Measurements from ENCODE around the gene GNG3.
"Not testable (repeated sequence)": the region's sequence is repeated elsewhere in the genome, so short reads cannot be mapped to it uniquely, and the experiment has no call there.

GNG3 gene

GRCh38 chr11:62669420-62670161 is 37.9 kb upstream of the GNG3 start:
- no peak for TF ChIP-seq CTCF (conservative IDR thresholded peaks at IDR 0.05)
- H3K27ac ChIP-seq, result peak overlapping the region; percentile 95

GRCh38 chr11:62671236-62671607 is 36.3 kb upstream of the GNG3 start:
- TF ChIP-seq CTCF (conservative IDR thresholded peaks at IDR 0.05), result no peak
- peak overlapping the region; percentile 95 for H3K27ac ChIP-seq

GRCh38 chr11:62671608-62672389 is 35.7 kb upstream of the GNG3 start, which contains the start of the genes LBHD1 and UQCC3:
Gene LBHD1, minus strand, starts transcription at chr11:62672267. Its CDS starts 2,236 bp downstream, at chr11:62670031.
Gene UQCC3, plus strand, starts transcription at chr11:62671673. Its CDS starts 73 bp downstream, at chr11:62671746.
- peak within 1 kb of the TSS; percentile 95 for H3K27ac ChIP-seq
- TF ChIP-seq CTCF (conservative IDR thresholded peaks at IDR 0.05), result no peak

- peak overlapping the region; percentile 95 for H3K27ac ChIP-seq
- TF ChIP-seq CTCF (conservative IDR thresholded peaks at IDR 0.05), result no peak
Observed at GRCh38 chr11:62673196-62673525, 34.3 kb upstream of the GNG3 start.

- H3K27ac ChIP-seq, result not testable (repeated sequence)
Observed at GRCh38 chr11:62675415-62675814, 32.1 kb upstream of the GNG3 start.

- TF ChIP-seq CTCF (conservative IDR thresholded peaks at IDR 0.05), result no peak
- H3K27ac ChIP-seq, result no peak overlapping the region
Observed at GRCh38 chr11:62676698-62677097, 30.8 kb upstream of the GNG3 start.

- no peak overlapping the region for H3K27ac ChIP-seq
Observed at GRCh38 chr11:62677156-62677555, 30.3 kb upstream of the GNG3 start.

More at GRCh38 chr11:62677156-62677555, 30.3 kb upstream of the GNG3 start:
- TF ChIP-seq CTCF (conservative IDR thresholded peaks at IDR 0.05), result no peak

Measured in VCaP (cell line).